Mesendoderm (in vitro differentiated cells): ENCODE data around the gene FANCC.

Experiments
- DNase-seq: peaks from one replicate; pipeline ENCODE4 v3.0.0; 2013
- H2AK5ac ChIP-seq: 2 replicates; pipeline ENCODE4 v1.6.1; 2013; ENCODE audit warnings: low read length, inconsistent platforms
- H2BK120ac ChIP-seq: 2 replicates; pipeline ENCODE4 v1.6.1; 2013; ENCODE audit warnings: low read depth, mild to moderate bottlenecking, low read length, moderate library complexity, mixed read lengths
- H2BK15ac ChIP-seq: replicated peaks from 2 replicates; pipeline ENCODE4 v1.6.1; 2013; ENCODE audit warnings: low read depth, mild to moderate bottlenecking, moderate library complexity
- H2BK5ac ChIP-seq: 2 replicates; pipeline ENCODE4 v1.6.1; 2013; ENCODE audit warnings: low read length, inconsistent platforms
- H3K18ac ChIP-seq: 2 replicates; pipeline ENCODE4 v1.6.1; 2013; ENCODE audit warnings: mild to moderate bottlenecking, low read length, mixed read lengths
- H3K23ac ChIP-seq: one replicate; pipeline ENCODE4 v1.6.1; 2013; ENCODE audit warnings: low read length
- H3K27ac ChIP-seq: 2 replicates; pipeline ENCODE4 v1.5.1; 2013; ENCODE audit warnings: low read depth, mild to moderate bottlenecking, inconsistent platforms, low read length, moderate library complexity
- H3K27me3 ChIP-seq: 2 replicates; pipeline ENCODE4 v1.6.1; 2013; ENCODE audit warnings: low read length, control low read depth, mild to moderate bottlenecking, inconsistent platforms; ENCODE audit not compliant: insufficient read depth, poor library complexity
- H3K36me3 ChIP-seq: 2 replicates; pipeline ENCODE4 v1.6.1; 2013; ENCODE audit warnings: low read length, inconsistent platforms; ENCODE audit not compliant: control insufficient read depth, insufficient read depth
- H3K4ac ChIP-seq: one replicate; pipeline ENCODE4 v1.6.1; 2013; ENCODE audit warnings: low read depth, mild to moderate bottlenecking, low read length, moderate library complexity
- H3K4me1 ChIP-seq: 2 replicates; pipeline ENCODE4 v1.6.1; 2013; ENCODE audit warnings: low read depth, low read length, inconsistent platforms; ENCODE audit not compliant: control insufficient read depth
- H3K4me2 ChIP-seq: 2 replicates; pipeline ENCODE4 v1.6.1; 2013; ENCODE audit warnings: low read length
- H3K4me3 ChIP-seq: 2 replicates; pipeline ENCODE4 v1.5.1; 2013; ENCODE audit warnings: mild to moderate bottlenecking, low read length
- H3K56ac ChIP-seq: one replicate; pipeline ENCODE4 v1.6.1; 2013; ENCODE audit warnings: low read length
- H3K79me1 ChIP-seq: 2 replicates; pipeline ENCODE4 v1.6.1; 2013; ENCODE audit warnings: low read length, inconsistent platforms
- H3K79me2 ChIP-seq: 2 replicates; pipeline ENCODE4 v1.6.1; 2013; ENCODE audit warnings: mild to moderate bottlenecking, low read length; ENCODE audit not compliant: control insufficient read depth, insufficient read depth
- H3K9ac ChIP-seq: 2 replicates; pipeline ENCODE4 v1.6.1; 2013; ENCODE audit warnings: low read length, inconsistent platforms
- H4K5ac ChIP-seq: one replicate; pipeline ENCODE4 v1.6.1; 2013; ENCODE audit warnings: low read length
- H4K8ac ChIP-seq: one replicate; pipeline ENCODE4 v1.6.1; 2013; ENCODE audit warnings: low read depth, mild to moderate bottlenecking, control low read depth, low read length, moderate library complexity
- WGBS: extraction: QIAGEN DNeasy Blood & Tissue Kit; methylation state at CpG from one replicate; pipeline ENCODE4 v1.1.7; 2013; ENCODE audit warnings: low lambda C conversion rate, missing lambda C conversion rate; ENCODE audit not compliant: insufficient coverage; ENCODE audit errors: extremely low coverage; 5-methylcytosine and 5-hydroxymethylcytosine counted together

FANCC gene

DNA sequence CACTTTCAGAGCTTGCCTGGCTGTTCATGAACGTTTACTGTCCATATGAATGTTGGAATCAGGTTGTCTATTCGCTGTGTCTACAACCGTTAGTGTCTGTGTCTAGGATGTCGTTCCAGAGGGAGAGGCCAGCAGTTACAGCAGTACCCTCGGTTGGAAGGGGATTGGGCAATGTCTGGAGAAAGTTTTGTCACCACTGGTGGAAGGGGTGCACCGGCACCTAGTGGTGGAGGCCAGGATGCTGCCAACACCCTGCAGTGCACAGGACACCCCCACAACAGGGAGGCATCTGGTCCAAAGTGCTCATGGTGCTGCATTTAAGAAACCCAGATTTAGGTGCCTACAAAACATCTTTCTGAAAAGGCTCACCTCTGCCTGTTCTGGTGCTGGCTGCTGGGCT lies 220.7 kb downstream of the FANCC start:
- Histone ChIP-seq H3K9ac (no peak overlapping the region), H3K4ac (no peak overlapping the region), H3K4me2 (no peak overlapping the region), H2AK5ac (no peak overlapping the region), H3K27me3 (no peaks in the 10 kb centered on the region), H2BK120ac (no peak overlapping the region), H3K56ac (no peak overlapping the region), H3K79me1 (no peaks in the 10 kb centered on the region), H3K36me3 (no peaks in the 10 kb centered on the region), H3K4me1 (peaks cover 2% of the 10 kb centered on the region), H3K23ac (no peak overlapping the region), H3K4me3 (no peak overlapping the region), H4K8ac (no peak overlapping the region), H3K79me2 (no peaks in the 10 kb centered on the region), H3K18ac (no peak overlapping the region), H3K27ac (no peak overlapping the region), H2BK15ac (no peak overlapping the region), H4K5ac (no peak overlapping the region), H2BK5ac (no peak overlapping the region)
- DNase-seq = no peak
- WGBS = no CpG with 5 or more reads among the region's 6 CpGs

DNA sequence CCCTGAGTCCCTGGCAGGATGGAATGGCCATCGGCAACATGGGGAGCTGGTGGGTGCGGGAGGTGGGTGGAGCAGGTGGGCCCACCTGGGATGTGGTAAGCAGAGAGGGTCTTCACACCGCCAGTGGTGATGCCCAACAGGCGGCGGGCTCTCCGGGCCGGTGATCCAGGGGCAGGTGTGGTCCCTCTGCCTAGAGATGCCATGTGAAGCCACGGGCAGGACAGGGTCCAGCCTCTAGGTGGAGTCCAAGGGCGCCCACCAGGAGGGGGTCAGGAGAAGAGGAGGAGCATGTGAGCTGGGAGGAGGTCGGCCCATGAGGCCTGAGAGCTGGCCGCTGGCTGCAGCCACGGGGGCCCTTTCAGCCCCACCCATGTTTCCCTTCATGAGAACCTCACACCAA lies 221.1 kb downstream of the FANCC start:
- no peaks in the 10 kb centered on the region for H3K27me3 ChIP-seq
- no peak overlapping the region for H3K27ac ChIP-seq
- no peaks in the 10 kb centered on the region for H3K79me2 ChIP-seq
- no peak overlapping the region for H2BK15ac ChIP-seq
- no peak overlapping the region for H2BK5ac ChIP-seq
- H2AK5ac ChIP-seq = no peak overlapping the region
- H3K23ac ChIP-seq = no peak overlapping the region
- DNase-seq = no peak
- no peak overlapping the region for H2BK120ac ChIP-seq
- no peaks in the 10 kb centered on the region for H3K79me1 ChIP-seq
- no peaks in the 10 kb centered on the region for H3K36me3 ChIP-seq
- H3K4me2 ChIP-seq = no peak overlapping the region
- H3K4me1 ChIP-seq = peaks cover 3% of the 10 kb centered on the region
- no peak overlapping the region for H3K9ac ChIP-seq
- H3K56ac ChIP-seq = no peak overlapping the region
- no peak overlapping the region for H3K4me3 ChIP-seq
- no peak overlapping the region for H3K4ac ChIP-seq
- WGBS = no CpG with 5 or more reads among the region's 12 CpGs
- H4K5ac ChIP-seq = no peak overlapping the region
- no peak overlapping the region for H3K18ac ChIP-seq
- no peak overlapping the region for H4K8ac ChIP-seq

DNA sequence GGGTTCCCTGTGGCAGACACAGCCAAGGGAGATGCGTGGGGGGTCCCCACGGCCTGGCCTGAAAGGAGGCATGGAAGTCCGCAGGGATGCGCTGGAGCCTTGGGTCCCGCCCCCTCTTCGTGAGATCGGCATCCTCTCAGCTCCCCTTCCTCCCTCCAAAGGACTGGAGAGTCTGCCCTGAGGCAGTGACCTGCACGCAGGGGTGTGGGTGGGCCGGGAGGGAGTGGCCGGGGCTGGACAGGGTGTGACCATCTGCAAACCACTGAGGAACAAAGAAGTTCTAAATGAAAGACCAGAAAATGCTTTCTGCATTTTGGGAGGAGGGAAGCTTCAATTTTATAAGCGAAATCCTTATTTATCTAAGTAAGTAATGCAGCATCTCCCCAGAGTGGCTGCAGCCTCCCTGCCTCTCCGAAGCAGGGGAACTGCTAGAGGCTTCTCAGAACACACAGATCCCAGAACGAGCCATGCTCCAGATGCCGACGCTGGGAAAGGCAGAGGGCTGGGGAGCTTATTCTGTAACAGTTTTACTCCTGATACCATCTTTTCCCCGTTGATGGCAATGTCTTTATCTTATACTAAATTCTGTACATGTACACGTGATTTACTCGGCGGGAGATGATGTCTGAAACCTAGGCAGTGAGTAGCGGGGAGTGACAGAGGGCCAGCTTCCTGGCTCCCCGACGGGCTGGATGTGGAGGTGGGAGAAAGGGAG lies 221.7 kb downstream of the FANCC start:
- DNase-seq = no peak
- H2BK120ac ChIP-seq = no peak overlapping the region
- H3K18ac ChIP-seq = no peak overlapping the region
- no peaks in the 10 kb centered on the region for H3K79me2 ChIP-seq
- no peak overlapping the region for H3K27ac ChIP-seq
- H4K8ac ChIP-seq = no peak overlapping the region
- H2AK5ac ChIP-seq = no peak overlapping the region
- peaks cover 3% of the 10 kb centered on the region for H3K4me1 ChIP-seq
- no peak overlapping the region for H3K4me2 ChIP-seq
- H3K36me3 ChIP-seq = no peaks in the 10 kb centered on the region
- no peaks in the 10 kb centered on the region for H3K79me1 ChIP-seq
- no peak overlapping the region for H3K56ac ChIP-seq
- no peak overlapping the region for H4K5ac ChIP-seq
- no peak overlapping the region for H2BK5ac ChIP-seq
- H3K4me3 ChIP-seq = no peak overlapping the region
- no peaks in the 10 kb centered on the region for H3K27me3 ChIP-seq
- no CpG with 5 or more reads among the region's 22 CpGs for WGBS
- H2BK15ac ChIP-seq = no peak overlapping the region
- H3K23ac ChIP-seq = no peak overlapping the region
- H3K4ac ChIP-seq = no peak overlapping the region
- H3K9ac ChIP-seq = no peak overlapping the region

DNA sequence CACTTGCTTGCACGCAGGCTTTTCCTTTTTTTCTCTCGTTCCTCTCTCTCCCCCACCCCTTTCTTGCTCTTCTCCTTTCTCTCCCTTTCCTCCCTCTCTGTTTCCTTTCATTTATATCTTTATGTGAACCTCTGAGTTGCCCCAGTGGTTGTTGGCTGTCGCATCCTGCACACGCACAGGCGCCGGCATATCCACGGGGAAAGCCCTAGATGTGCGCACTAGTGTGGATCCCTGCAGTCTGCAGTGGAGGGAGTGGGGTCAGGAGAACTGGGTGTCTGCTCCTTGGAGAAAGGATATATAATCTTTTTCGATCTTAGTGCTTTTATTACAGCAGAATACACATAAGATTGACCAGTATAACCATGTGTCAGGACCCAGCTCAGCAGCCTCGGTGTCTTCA lies 223.5 kb downstream of the FANCC start:
- no peaks in the 10 kb centered on the region for H3K36me3 ChIP-seq
- H2AK5ac ChIP-seq = no peak overlapping the region
- H3K9ac ChIP-seq = no peak overlapping the region
- no CpG with 5 or more reads among the region's 10 CpGs for WGBS
- no peak overlapping the region for H2BK120ac ChIP-seq
- no peak overlapping the region for H4K8ac ChIP-seq
- no peaks in the 10 kb centered on the region for H3K27me3 ChIP-seq
- H3K79me1 ChIP-seq = no peaks in the 10 kb centered on the region
- H3K4me1 ChIP-seq = peaks cover 3% of the 10 kb centered on the region
- no peak overlapping the region for H4K5ac ChIP-seq
- H3K79me2 ChIP-seq = no peaks in the 10 kb centered on the region
- H2BK15ac ChIP-seq = no peak overlapping the region
- no peak overlapping the region for H3K18ac ChIP-seq
- no peak overlapping the region for H2BK5ac ChIP-seq
- DNase-seq = no peak
- no peak overlapping the region for H3K4ac ChIP-seq
- H3K23ac ChIP-seq = no peak overlapping the region
- H3K27ac ChIP-seq = no peak overlapping the region
- no peak overlapping the region for H3K4me3 ChIP-seq
- no peak overlapping the region for H3K4me2 ChIP-seq
- H3K56ac ChIP-seq = no peak overlapping the region

DNA sequence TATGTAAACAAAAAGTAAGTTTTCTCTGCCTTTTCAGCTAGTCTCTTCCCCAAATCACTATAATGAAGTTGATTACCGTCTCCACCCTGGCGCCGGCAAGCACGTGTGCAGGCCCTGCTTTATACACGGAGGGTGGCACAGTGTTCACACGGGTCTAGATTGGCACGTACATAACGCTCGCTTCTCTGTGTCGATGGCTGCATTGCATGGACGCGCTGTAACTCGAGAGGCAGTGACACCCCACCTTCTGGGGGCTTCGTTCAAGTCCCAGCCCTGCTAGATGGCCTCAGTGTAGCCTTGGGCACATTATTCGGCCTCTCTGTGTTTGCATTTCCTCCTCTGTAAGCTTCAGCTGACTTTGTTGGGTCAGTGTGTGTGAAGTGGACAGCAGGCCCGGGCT lies 223.9 kb downstream of the FANCC start:
- Histone ChIP-seq H3K4me1 (peaks cover 3% of the 10 kb centered on the region), H2AK5ac (no peak overlapping the region), H3K4me2 (no peak overlapping the region), H3K23ac (no peak overlapping the region), H3K27me3 (no peaks in the 10 kb centered on the region), H2BK120ac (no peak overlapping the region), H3K56ac (no peak overlapping the region), H3K4ac (no peak overlapping the region), H3K36me3 (no peaks in the 10 kb centered on the region), H3K79me2 (no peaks in the 10 kb centered on the region), H3K79me1 (no peaks in the 10 kb centered on the region), H3K9ac (no peak overlapping the region), H3K4me3 (no peak overlapping the region), H4K5ac (no peak overlapping the region), H3K18ac (no peak overlapping the region), H2BK5ac (no peak overlapping the region), H4K8ac (no peak overlapping the region), H2BK15ac (no peak overlapping the region), H3K27ac (no peak overlapping the region)
- DNase-seq = no peak
- no CpG with 5 or more reads among the region's 16 CpGs for WGBS
